IMR-90 (cell line): ENCODE results near the gene IQCF2. TPM values are rescaled to one million over a fixed set of nuclear protein-coding genes. Genes with fewer than 3 reads are reported as not detected.

Experiments
- ATAC-seq: fragments of 200-7000 bp; cut with Tn5 transposase; 2 replicates; pipeline ENCODE4 v1.9.1; 2020; ENCODE audit warnings: low read depth, mild to moderate bottlenecking, moderate library complexity
- BruUV-seq: library from RNA; stranded (reverse); fragments of 400-500 nt; replicated peaks from 2 replicates; lab custom pipeline; 2021; lab: Mats Ljungman, UMichigan
- CTCF ChIA-PET: fragments of 300-600 bp; formaldehyde crosslinking; extraction: SDS; loops from one replicate; lab custom pipeline; 2021; ENCODE audit warnings: antibody characterized with exemption; lab: Yijun Ruan, JAX
- POLR2A ChIA-PET: fragments of 300-600 bp; sonication (Branson Sonifier 250); formaldehyde crosslinking; loops from one replicate; lab custom pipeline; 2022; ENCODE audit warnings: antibody characterized with exemption; ENCODE audit not compliant: unreplicated experiment; lab: Charles Lee
- DNase-seq: peaks from one replicate; pipeline ENCODE4 v3.0.0; 2013
- H2AFZ ChIP-seq: replicated peaks from 2 replicates; pipeline ENCODE3; 2013; ENCODE audit warnings: low read length, mild to moderate bottlenecking; ENCODE audit not compliant: poor library complexity
- H2AK5ac ChIP-seq: 2 replicates; pipeline ENCODE4 v1.6.1; 2013; ENCODE audit warnings: low read depth, low read length, inconsistent platforms
- H2AK9ac ChIP-seq: replicated peaks from 2 replicates; pipeline ENCODE3; 2013; ENCODE audit warnings: mild to moderate bottlenecking, low read depth, low read length, moderate library complexity; ENCODE audit not compliant: poor library complexity
- H2BK120ac ChIP-seq: 2 replicates; pipeline ENCODE4 v1.6.1; 2013; ENCODE audit warnings: low read depth, low read length, inconsistent platforms
- H2BK15ac ChIP-seq: 3 replicates; pipeline ENCODE4 v1.6.1; 2013; ENCODE audit warnings: low read depth, low read length, inconsistent platforms
- H2BK20ac ChIP-seq: 2 replicates; pipeline ENCODE4 v1.6.1; 2013; ENCODE audit warnings: low read depth, mild to moderate bottlenecking, inconsistent platforms, low read length, moderate library complexity
- H2BK5ac ChIP-seq: 2 replicates; pipeline ENCODE4 v1.6.1; 2013; ENCODE audit warnings: mild to moderate bottlenecking, low read depth, low read length, inconsistent platforms; ENCODE audit not compliant: poor library complexity, severe bottlenecking
- H3K14ac ChIP-seq: replicated peaks from 2 replicates; pipeline ENCODE4 v1.6.1; 2013; ENCODE audit warnings: low read depth, low read length, inconsistent platforms
- H3K18ac ChIP-seq: 2 replicates; pipeline ENCODE4 v1.6.1; 2013; ENCODE audit warnings: low read depth, low read length, control low read depth
- H3K23ac ChIP-seq: 2 replicates; pipeline ENCODE4 v1.6.1; 2013; ENCODE audit warnings: low read depth, low read length, inconsistent platforms
- H3K27ac ChIP-seq: 2 replicates; pipeline ENCODE4 v1.5.1; 2013; ENCODE audit warnings: mild to moderate bottlenecking, control low read depth, low read length; ENCODE audit not compliant: insufficient read depth
- H3K27me3 ChIP-seq: 2 replicates; pipeline ENCODE4 v1.6.1; 2013; ENCODE audit warnings: low read length; ENCODE audit not compliant: control insufficient read depth, insufficient read depth
- H3K36me3 ChIP-seq: 2 replicates; pipeline ENCODE4 v1.6.1; 2013; ENCODE audit warnings: low read length, mixed read lengths; ENCODE audit not compliant: control insufficient read depth, insufficient read depth
- H3K4ac ChIP-seq: 2 replicates; pipeline ENCODE4 v1.6.1; 2013; ENCODE audit warnings: low read depth, low read length, inconsistent platforms
- H3K4me1 ChIP-seq: 2 replicates; pipeline ENCODE4 v1.6.1; 2013; ENCODE audit warnings: low read length, mixed read lengths; ENCODE audit not compliant: control insufficient read depth, insufficient read depth
- H3K4me2 ChIP-seq: 2 replicates; pipeline ENCODE4 v1.6.1; 2013; ENCODE audit warnings: low read depth, mild to moderate bottlenecking, control low read depth, low read length, moderate library complexity
- H3K4me3 ChIP-seq: 2 replicates; pipeline ENCODE4 v1.5.1; 2013; ENCODE audit warnings: low read depth, mild to moderate bottlenecking, control low read depth, low read length, moderate library complexity; ENCODE audit not compliant: insufficient read depth
- H3K56ac ChIP-seq: 2 replicates; pipeline ENCODE4 v1.6.1; 2013; ENCODE audit warnings: low read length, inconsistent platforms; ENCODE audit not compliant: insufficient read depth; ENCODE audit errors: extremely low read depth
- H3K79me1 ChIP-seq, 2 experiments: 2 replicates each; pipeline ENCODE4 v1.6.1; 2013; ENCODE audit warnings: low read length in 2 of 2, inconsistent platforms in 1 of 2, low read depth in 1 of 2
- H3K9ac ChIP-seq: 2 replicates; pipeline ENCODE4 v1.6.1; 2013; ENCODE audit warnings: low read depth, low read length, control low read depth
- H3K9me1 ChIP-seq: 2 replicates; pipeline ENCODE4 v1.6.1; 2013; ENCODE audit warnings: low read length, inconsistent platforms; ENCODE audit not compliant: insufficient read depth
- H3K9me3 ChIP-seq: 2 replicates; pipeline ENCODE4 v1.6.1; 2013; ENCODE audit warnings: low read length; ENCODE audit not compliant: control insufficient read depth, insufficient read depth
- H4K20me1 ChIP-seq: 2 replicates; pipeline ENCODE4 v1.6.1; 2013; ENCODE audit warnings: low read length, inconsistent platforms; ENCODE audit not compliant: insufficient read depth
- H4K5ac ChIP-seq: 2 replicates; pipeline ENCODE4 v1.6.1; 2013; ENCODE audit warnings: mild to moderate bottlenecking, low read depth, low read length, control low read depth
- H4K8ac ChIP-seq, 2 experiments: 2 replicates each; pipeline ENCODE4 v1.6.1; 2013; ENCODE audit warnings: low read depth in 2 of 2, low read length in 2 of 2, control low read depth in 1 of 2, inconsistent platforms in 1 of 2
- H4K91ac ChIP-seq: 2 replicates; pipeline ENCODE4 v1.6.1; 2013; ENCODE audit warnings: low read depth, low read length, inconsistent platforms; ENCODE audit not compliant: insufficient read depth
- CHD1 ChIP-seq: IDR thresholded peaks from 2 replicates; pipeline ENCODE4 v1.6.1; 2012; ENCODE audit warnings: low read depth, low read length, improper control_type of control experiment
- FOS ChIP-seq: fragments of 150-350 bp; IDR thresholded peaks from 2 replicates; pipeline ENCODE4 v1.6.1; 2016; ENCODE audit warnings: low read depth, low read length
- MAFK ChIP-seq: IDR thresholded peaks from 2 replicates; pipeline ENCODE4 v1.6.1; 2012; ENCODE audit warnings: low read depth, low read length, improper control_type of control experiment
- MAZ ChIP-seq: IDR thresholded peaks from 2 replicates; pipeline ENCODE4 v1.6.1; 2012; ENCODE audit warnings: low read depth, mild to moderate bottlenecking, low read length, improper control_type of control experiment, moderate library complexity, borderline replicate concordance
- MXI1 ChIP-seq: IDR thresholded peaks from 2 replicates; pipeline ENCODE4 v1.6.1; 2012; ENCODE audit warnings: low read depth, mild to moderate bottlenecking, low read length, moderate library complexity, borderline replicate concordance
- NFE2L2 ChIP-seq: fragments of 150-350 bp; IDR thresholded peaks from 2 replicates; pipeline ENCODE4 v1.6.1; 2016; ENCODE audit warnings: low read depth, mild to moderate bottlenecking, low read length
- POLR2A ChIP-seq: IDR thresholded peaks from 2 replicates; pipeline ENCODE4 v1.6.1; 2012; ENCODE audit warnings: mild to moderate bottlenecking, low read depth, low read length
- RAD21 ChIP-seq: IDR thresholded peaks from 2 replicates; pipeline ENCODE4 v1.6.1; 2012; ENCODE audit warnings: low read length, improper control_type of control experiment
- RCOR1 ChIP-seq: IDR thresholded peaks from 2 replicates; pipeline ENCODE4 v1.6.1; 2012; ENCODE audit warnings: mild to moderate bottlenecking, low read length, improper control_type of control experiment; ENCODE audit not compliant: insufficient replicate concordance
- RFX5 ChIP-seq: IDR thresholded peaks from 2 replicates; pipeline ENCODE4 v1.8.0; 2012; ENCODE audit warnings: low read depth, mild to moderate bottlenecking, low read length, moderate library complexity
- SMC3 ChIP-seq: fragments of 150-350 bp; IDR thresholded peaks from 2 replicates; pipeline ENCODE4 v1.6.1; 2016; ENCODE audit warnings: low read depth, mild to moderate bottlenecking, antibody characterized with exemption, low read length, moderate library complexity
- WGBS, 2 experiments: methylation state at CpG; one replicate each; pipeline versions ENCODE4 v1.1.5 to v1.1.7; 2013; ENCODE audit warnings: missing lambda C conversion rate in 2 of 2; ENCODE audit not compliant: insufficient read length in 1 of 2; ENCODE audit errors: extremely low coverage in 2 of 2; 5-methylcytosine and 5-hydroxymethylcytosine counted together
- dilution Hi-C: fragments of 300-500 bp; cut with HindIII; formaldehyde crosslinking; loops from one replicate; pipeline ENCODE4 v1.14.3; 2018; ENCODE audit warnings: low sequenced_read_pairs; ENCODE audit not compliant: unreplicated experiment
- in situ Hi-C: fragments of 300-500 bp; cut with MboI; formaldehyde crosslinking; loops from 3 replicates; pipeline ENCODE4 v1.14.3; 2019; ENCODE audit warnings: low sequenced_read_pairs, inconsistent platforms, mixed read lengths
- intact Hi-C: fragments of 100-400 bp; cut with micrococcal nuclease; formaldehyde crosslinking; loops from 2 replicates; pipeline ENCODE4 v1.10.0; 2022
- polyA plus RNA-seq, 3 experiments: library from polyadenylated mRNA; depleted of rRNA; stranded (reverse); fragments of >200 nt; gene quantifications; 2 replicates each; pipeline ENCODE4 v1.2.3, GENCODE V29; 2012; ENCODE audit warnings: low replicate concordance in 1 of 3
- total RNA-seq: library from RNA; depleted of rRNA; stranded (reverse); fragments of >200 nt; gene quantifications from 2 replicates; pipeline ENCODE4 v1.2.3, GENCODE V29; 2012
- TF ChIP-seq, protein P1 (sequence below): conservative IDR thresholded peaks from 2 replicates; pipeline ENCODE4 v1.5.1; 2012; ENCODE audit warnings: mild to moderate bottlenecking, low read depth, low read length, improper control_type of control experiment
- TF ChIP-seq, protein P2 (sequence below): fragments of 150-350 bp; IDR thresholded peaks from 2 replicates; pipeline ENCODE4 v1.6.1; 2017; ENCODE audit warnings: mild to moderate bottlenecking, antibody characterized with exemption, low read length, low read depth
- TF ChIP-seq, protein P3 (sequence below): fragments of 150-350 bp; IDR thresholded peaks from 2 replicates; pipeline ENCODE4 v1.6.1; 2016; ENCODE audit warnings: low read depth, mild to moderate bottlenecking, low read length, moderate library complexity, borderline replicate concordance

IQCF2 gene
- total and polyA plus RNA-seq, 2 of the 4 experiments (the other 2 are of a cell fraction) = not detected

- in situ Hi-C loops (no loop called here), intact Hi-C loops (loop anchor here (10.0 kb wide), 1 partner anchor 173 kb away; no protein-coding TSS in a partner anchor), dilution Hi-C loops (no loop called here)
- no TSS peak for BruUV-seq
- ChIA-PET POLR2A (no interaction called here), CTCF (no interaction called here)
- no peak overlapping the region for H3K27ac ChIP-seq
- H3K79me1 ChIP-seq = no peaks in the 10 kb centered on the region
- DNase-seq (no peak), ATAC-seq (no peak)
- H3K14ac ChIP-seq = no peak overlapping the region
- H2BK120ac ChIP-seq = no peak overlapping the region
- H3K4me1 ChIP-seq = no peaks in the 10 kb centered on the region
- TF ChIP-seq SMC3 (no peak), MXI1 (no peak), RFX5 (no peak), MAZ (no peak), MAFK (no peak), RCOR1 (no peak), FOS (no peak), CHD1 (no peak), NFE2L2 (no peak), RAD21 (no peak), POLR2A (no peak)
- TF ChIP-seq, protein P1, sequence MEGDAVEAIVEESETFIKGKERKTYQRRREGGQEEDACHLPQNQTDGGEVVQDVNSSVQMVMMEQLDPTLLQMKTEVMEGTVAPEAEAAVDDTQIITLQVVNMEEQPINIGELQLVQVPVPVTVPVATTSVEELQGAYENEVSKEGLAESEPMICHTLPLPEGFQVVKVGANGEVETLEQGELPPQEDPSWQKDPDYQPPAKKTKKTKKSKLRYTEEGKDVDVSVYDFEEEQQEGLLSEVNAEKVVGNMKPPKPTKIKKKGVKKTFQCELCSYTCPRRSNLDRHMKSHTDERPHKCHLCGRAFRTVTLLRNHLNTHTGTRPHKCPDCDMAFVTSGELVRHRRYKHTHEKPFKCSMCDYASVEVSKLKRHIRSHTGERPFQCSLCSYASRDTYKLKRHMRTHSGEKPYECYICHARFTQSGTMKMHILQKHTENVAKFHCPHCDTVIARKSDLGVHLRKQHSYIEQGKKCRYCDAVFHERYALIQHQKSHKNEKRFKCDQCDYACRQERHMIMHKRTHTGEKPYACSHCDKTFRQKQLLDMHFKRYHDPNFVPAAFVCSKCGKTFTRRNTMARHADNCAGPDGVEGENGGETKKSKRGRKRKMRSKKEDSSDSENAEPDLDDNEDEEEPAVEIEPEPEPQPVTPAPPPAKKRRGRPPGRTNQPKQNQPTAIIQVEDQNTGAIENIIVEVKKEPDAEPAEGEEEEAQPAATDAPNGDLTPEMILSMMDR = no peak
- TF ChIP-seq, protein P2, sequence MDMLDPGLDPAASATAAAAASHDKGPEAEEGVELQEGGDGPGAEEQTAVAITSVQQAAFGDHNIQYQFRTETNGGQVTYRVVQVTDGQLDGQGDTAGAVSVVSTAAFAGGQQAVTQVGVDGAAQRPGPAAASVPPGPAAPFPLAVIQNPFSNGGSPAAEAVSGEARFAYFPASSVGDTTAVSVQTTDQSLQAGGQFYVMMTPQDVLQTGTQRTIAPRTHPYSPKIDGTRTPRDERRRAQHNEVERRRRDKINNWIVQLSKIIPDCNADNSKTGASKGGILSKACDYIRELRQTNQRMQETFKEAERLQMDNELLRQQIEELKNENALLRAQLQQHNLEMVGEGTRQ = no peak
- TF ChIP-seq, protein P3, sequence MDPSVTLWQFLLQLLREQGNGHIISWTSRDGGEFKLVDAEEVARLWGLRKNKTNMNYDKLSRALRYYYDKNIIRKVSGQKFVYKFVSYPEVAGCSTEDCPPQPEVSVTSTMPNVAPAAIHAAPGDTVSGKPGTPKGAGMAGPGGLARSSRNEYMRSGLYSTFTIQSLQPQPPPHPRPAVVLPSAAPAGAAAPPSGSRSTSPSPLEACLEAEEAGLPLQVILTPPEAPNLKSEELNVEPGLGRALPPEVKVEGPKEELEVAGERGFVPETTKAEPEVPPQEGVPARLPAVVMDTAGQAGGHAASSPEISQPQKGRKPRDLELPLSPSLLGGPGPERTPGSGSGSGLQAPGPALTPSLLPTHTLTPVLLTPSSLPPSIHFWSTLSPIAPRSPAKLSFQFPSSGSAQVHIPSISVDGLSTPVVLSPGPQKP = no peak
- H3K4me2 ChIP-seq = no peak overlapping the region
- H3K9ac ChIP-seq = no peak overlapping the region
- H3K9me1 ChIP-seq = no peaks in the 10 kb centered on the region
- no peak overlapping the region for H3K4me3 ChIP-seq
- H3K9me3 ChIP-seq = 0 out of 2 replicates have a peak, but pooled peaks cover 3% of the 10 kb centered on the region
- H2AFZ ChIP-seq = peak overlapping the region; percentile 23
- no peak overlapping the region for H3K18ac ChIP-seq
- H3K23ac ChIP-seq = no peak overlapping the region
- H2AK5ac ChIP-seq = no peak overlapping the region
- H3K27me3 ChIP-seq = no peaks in the 10 kb centered on the region
- no peak overlapping the region for H2BK5ac ChIP-seq
- H4K91ac ChIP-seq = no peak overlapping the region
- H3K4ac ChIP-seq = no peak overlapping the region
- H2AK9ac ChIP-seq = no peak overlapping the region
- H4K8ac ChIP-seq = no peak overlapping the region
- 20% methylated on average over 1 of the region's 4 CpGs; no CpG with 5 or more reads in 1 of the 2 experiments for WGBS, 2 experiments
- no peaks in the 10 kb centered on the region for H3K36me3 ChIP-seq
- no peak overlapping the region for H2BK15ac ChIP-seq
- no peak overlapping the region for H2BK20ac ChIP-seq
- H4K5ac ChIP-seq = no peak overlapping the region
- H4K20me1 ChIP-seq = no peaks in the 10 kb centered on the region
- no peak overlapping the region for H3K56ac ChIP-seq
These were observed 46.6 kb downstream of the IQCF2 start for GRCh38 chr3:51908026-51908425.
